Measurements from ENCODE around the gene CEACAM19. TPM values are rescaled to one million over a fixed set of nuclear protein-coding genes. Genes with fewer than 3 reads are reported as not detected.

Gene CEACAM19
- total and polyA plus RNA-seq, 2 of the 13 experiments (the other 11 are each of a cell fraction or from before 2014, with no cell fraction given), result 1.3 to 4.0 TPM

GRCh38 chr19:44722131-44723121 lies 51.1 kb downstream of the CEACAM19 start (continued):
- TF ChIP-seq ZNF761 (CRISPR knock-in tag; conservative IDR thresholded peaks at IDR 0.05), result no peak
- TF ChIP-seq SATB2 (CRISPR knock-in tag; IDR thresholded peaks at IDR 0.05), result no peak
- no peak for TF ChIP-seq NFE2L2 (IDR thresholded peaks at IDR 0.05; ENCODE audit: low read length)
- TF ChIP-seq TFDP1 (CRISPR knock-in tag; IDR thresholded peaks at IDR 0.05; ENCODE audit: borderline replicate concordance), result peak; percentile 45; the same call in 1 of the 2 replicates
- TF ChIP-seq PPARG (CRISPR knock-in tag; conservative IDR thresholded peaks at IDR 0.05), result no peak
- TF ChIP-seq ZNF713 (CRISPR knock-in tag; IDR thresholded peaks at IDR 0.05), result no peak
- no peak for TF ChIP-seq CBX5 (CRISPR knock-in tag; IDR thresholded peaks at IDR 0.05; ENCODE audit: borderline replicate concordance)
- no peak for TF ChIP-seq PTBP1 (IDR thresholded peaks at IDR 0.05; ENCODE audit: low read depth, low read length, poor library complexity, severe bottlenecking)
- no peak for TF ChIP-seq ZNF33A (CRISPR knock-in tag; IDR thresholded peaks at IDR 0.05; ENCODE audit: borderline replicate concordance)
- 0 out of 2 replicates have a peak, but pooled peaks have one; percentile 48 for TF ChIP-seq ZNF850 (CRISPR knock-in tag; conservative IDR thresholded peaks at IDR 0.05)
- TF ChIP-seq ZNF235 (CRISPR knock-in tag; IDR thresholded peaks at IDR 0.05; ENCODE audit: borderline replicate concordance), result no peak
- TF ChIP-seq ZNF773 (CRISPR knock-in tag; IDR thresholded peaks at IDR 0.05; ENCODE audit: borderline replicate concordance), result no peak
- no peak for TF ChIP-seq THRA (CRISPR knock-in tag; IDR thresholded peaks at IDR 0.05; ENCODE audit: borderline replicate concordance)
- TF ChIP-seq ZNF34 (CRISPR knock-in tag; IDR thresholded peaks at IDR 0.05; ENCODE audit: borderline replicate concordance), result no peak
- TF ChIP-seq MED13 (CRISPR knock-in tag; IDR thresholded peaks at IDR 0.05), result no peak; the same call in 1 of the 2 replicates
- no peak for TF ChIP-seq ASH2L (IDR thresholded peaks at IDR 0.05; ENCODE audit: insufficient read length, low read depth, low read length)
- no peak for TF ChIP-seq PHB2 (IDR thresholded peaks at IDR 0.05; ENCODE audit: partially characterized antibody)
- no peak for TF ChIP-seq ZNF510 (CRISPR knock-in tag; IDR thresholded peaks at IDR 0.05; ENCODE audit: low read depth)
- TF ChIP-seq ZFP37 (CRISPR knock-in tag; IDR thresholded peaks at IDR 0.05; ENCODE audit: borderline replicate concordance), result no peak
- TF ChIP-seq CBFB (CRISPR knock-in tag; IDR thresholded peaks at IDR 0.05), result no peak
- TF ChIP-seq MAFK (conservative IDR thresholded peaks at IDR 0.05 in 1 of 2, IDR thresholded peaks at IDR 0.05 in 1 of 2; ENCODE audit: low read length in 2 of 2), result no peak
- no peak for TF ChIP-seq ATAD3A (CRISPR knock-in tag; IDR thresholded peaks at IDR 0.05)
- TF ChIP-seq PLRG1 (conservative IDR thresholded peaks at IDR 0.05), result no peak
- TF ChIP-seq POLR2A (IDR thresholded peaks at IDR 0.05; ENCODE audit: insufficient read depth in 1 of 2, low read depth in 2 of 2, low read length in 2 of 2), result no peak
- no peak for TF ChIP-seq MXI1 (IDR thresholded peaks at IDR 0.05; ENCODE audit: borderline replicate concordance, low read depth, low read length)
- TF ChIP-seq TFDP2 (CRISPR knock-in tag; IDR thresholded peaks at IDR 0.05), result 0 out of 2 replicates have a peak, but pooled peaks have one; percentile 16
- no peak for TF ChIP-seq ELF1 (CRISPR knock-in tag; IDR thresholded peaks at IDR 0.05)
- TF ChIP-seq ZC3H13 (CRISPR knock-in tag; IDR thresholded peaks at IDR 0.05), result no peak
